Right lobe of liver (tissue), 6 donors: ENCODE measurements around the gene HOXB3. TPM values are rescaled to one million over a fixed set of nuclear protein-coding genes. Genes with fewer than 3 reads are reported as not detected.
A peak's percentile ranks its signal among the peaks of the same experiment; 100 is the strongest.

Experiments used
- ATAC-seq, 4 donors: fragments of 200-7000 bp; cut with Tn5 transposase; one replicate each; pipeline ENCODE4 v1.9.1; 2020; ENCODE audit warnings: mild to moderate bottlenecking in 4 of 4, moderate library complexity in 4 of 4
- DNase-seq, 3 donors: peaks; one replicate each; pipeline ENCODE4 v3.0.0-alpha.2; 2020
- H3K27ac ChIP-seq, 3 donors: fragments of 200-600 bp; one replicate each; pipeline ENCODE4 v1.8.0; 2022
- H3K27me3 ChIP-seq, 2 donors: fragments of 200-600 bp; one replicate each; pipeline ENCODE4 v1.8.0; 2022
- H3K36me3 ChIP-seq, 4 donors: fragments of 200-600 bp; sonication (generic) in 1 of 4; one replicate each; pipeline versions ENCODE4 v1.5.1 to v1.8.0; 2017 to 2022; ENCODE audit warnings: control low read depth in 1 of 4
- H3K4me1 ChIP-seq, 4 donors: fragments of 200-600 bp; sonication (generic) in 1 of 4; one replicate each; pipeline versions ENCODE4 v1.5.1 to v1.8.0; 2017 to 2022; ENCODE audit warnings: control low read depth in 1 of 4
- H3K4me3 ChIP-seq, 3 donors: fragments of 200-600 bp; one replicate each; pipeline ENCODE4 v1.8.0; 2022
- H3K9me3 ChIP-seq, 4 donors: fragments of 200-600 bp; sonication (generic) in 1 of 4; one replicate each; pipeline versions ENCODE4 v1.5.1 to v1.8.0; 2017 to 2022; ENCODE audit warnings: control low read depth in 1 of 4
- CTCF ChIP-seq, 4 donors: fragments of 200-600 bp in 3 of 4; fragments of 450-650 bp in 1 of 4; IDR thresholded peaks; one replicate each; pipeline versions ENCODE4 v1.5.1 to v1.8.0; 2016 to 2022; ENCODE audit warnings: antibody characterized with exemption in 4 of 4, mild to moderate bottlenecking in 2 of 4
- POLR2A ChIP-seq: fragments of 450-650 bp; IDR thresholded peaks from one replicate; pipeline ENCODE4 v1.6.1; 2017; ENCODE audit warnings: antibody characterized with exemption, mild to moderate bottlenecking
- WGBS: methylation state at CpG from one replicate; pipeline ENCODE4 v1.1.6; 2018; ENCODE audit warnings: low coverage, low lambda C conversion rate; ENCODE audit not compliant: insufficient coverage; ENCODE audit errors: missing lambda C conversion rate; 5-methylcytosine and 5-hydroxymethylcytosine counted together
- intact Hi-C, 2 donors: fragments of 100-400 bp; cut with DNase I; formaldehyde crosslinking; loops; one replicate each; pipeline versions ENCODE4 v1.11.2 to v1.14.1; 2022
- total RNA-seq, 6 experiments: library from RNA; depleted of rRNA in 2 of 6; stranded (reverse); fragments of >200 nt in 2 of 6; fragmentation: NEBNext Ultra II Directional in 3 of 6; extraction: Animal tissue kit (Norgen Biotek cat#: 25700) in 3 of 6; gene quantifications; one replicate each; pipeline versions ENCODE4 v1.1.0 to v1.2.4, GENCODE V29; 2016 to 2023
- donor health status: DM: no; HTN: yes; CAD: no.
- donor health status: DM: no; HTN: no; CAD: no.
- donor health status: DM: no; HTN: no; CAD: no.
- donor health status: DM: no; HTN: yes; CAD: no.
- donor health status: DM: no; HTN: yes; CAD: no.

Gene HOXB3
- total RNA-seq, 6 experiments from 2014 or later = 0.99 to 3.2 (median 2.6) TPM

GRCh38 chr17:48612456-48612853 is 22.4 kb upstream of the HOXB3 start:
- ATAC-seq (no peak), DNase-seq (no peak)
- Histone ChIP-seq H3K4me3 (no peak overlapping the region), H3K36me3 (no peaks in the 10 kb centered on the region), H3K4me1 (peaks cover 0 to 13% (median 2%) of the 10 kb centered on the region in 4 donors), H3K27me3 (peaks cover 35 to 79% of the 10 kb centered on the region in 2 donors), H3K9me3 (no peaks in the 10 kb centered on the region), H3K27ac (no peak overlapping the region)
- no peak for TF ChIP-seq CTCF (IDR thresholded peaks at IDR 0.05)
- TF ChIP-seq POLR2A = no peak
- intact Hi-C loops = loop anchor here in 1 of 2 donors (10.0 kb wide), 1 partner anchor 268 kb away; no protein-coding TSS in a partner anchor
- 7% methylated on average over 15 of the region's 15 CpGs for WGBS

- intact Hi-C loops = loop anchor here in 1 of 2 donors (10.0 kb wide), 1 partner anchor 267 kb away; no protein-coding TSS in a partner anchor
- 4% methylated on average over 26 of the region's 36 CpGs for WGBS
- TF ChIP-seq CTCF (IDR thresholded peaks at IDR 0.05) (no peak), POLR2A (no peak)
- no peak overlapping the region for H3K27ac ChIP-seq
- peaks cover 35 to 78% of the 10 kb centered on the region in 2 donors for H3K27me3 ChIP-seq
- H3K9me3 ChIP-seq = no peaks in the 10 kb centered on the region
- H3K36me3 ChIP-seq = no peaks in the 10 kb centered on the region
- ATAC-seq (peak in 1 of 4 donors; percentile 14), DNase-seq (no peak)
- H3K4me1 ChIP-seq = peaks cover 0 to 13% (median 2%) of the 10 kb centered on the region in 4 donors
- H3K4me3 ChIP-seq = peak overlapping the region in 1 of 3 donors; percentile 4
Measured at GRCh38 chr17:48611681-48612455, 21.8 kb upstream of the HOXB3 start.

DNA sequence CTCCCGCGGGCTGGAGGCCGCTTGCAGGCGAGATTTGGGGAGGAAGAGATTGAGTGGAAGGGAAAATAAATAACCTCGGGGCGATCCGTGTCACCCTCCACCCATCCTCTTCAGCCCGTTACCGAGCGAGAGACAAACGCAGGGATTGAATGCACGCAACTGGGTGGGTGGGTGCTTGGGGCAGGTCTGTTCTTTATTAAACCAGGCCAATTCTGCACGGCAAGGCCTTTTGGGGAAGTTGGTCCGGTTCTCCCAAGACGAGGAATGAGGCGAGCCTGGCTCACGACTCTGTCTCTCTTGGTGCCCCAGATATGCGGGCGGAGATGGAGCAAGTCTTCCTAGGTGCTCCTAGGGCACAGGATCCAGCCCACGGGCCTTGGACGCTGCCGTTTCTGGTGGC is 21.2 kb upstream of the HOXB3 start:
- DNase-seq = no peak
- Histone ChIP-seq H3K4me1 (peaks cover 0 to 13% (median 2%) of the 10 kb centered on the region in 4 donors), H3K9me3 (no peaks in the 10 kb centered on the region), H3K36me3 (no peaks in the 10 kb centered on the region), H3K4me3 (peak overlapping the region; percentile 25 to 43 (median 29)), H3K27ac (no peak overlapping the region), H3K27me3 (peaks cover 30 to 78% of the 10 kb centered on the region in 2 donors)
- 5% methylated on average over 14 of the region's 22 CpGs for WGBS
- intact Hi-C loops = loop anchor here in 1 of 2 donors (10.0 kb wide), 1 partner anchor 266 kb away; no protein-coding TSS in a partner anchor
- TF ChIP-seq CTCF (IDR thresholded peaks at IDR 0.05) = no peak
- no peak for TF ChIP-seq POLR2A
- peak in 1 of 4 donors; percentile 9 for ATAC-seq

DNA sequence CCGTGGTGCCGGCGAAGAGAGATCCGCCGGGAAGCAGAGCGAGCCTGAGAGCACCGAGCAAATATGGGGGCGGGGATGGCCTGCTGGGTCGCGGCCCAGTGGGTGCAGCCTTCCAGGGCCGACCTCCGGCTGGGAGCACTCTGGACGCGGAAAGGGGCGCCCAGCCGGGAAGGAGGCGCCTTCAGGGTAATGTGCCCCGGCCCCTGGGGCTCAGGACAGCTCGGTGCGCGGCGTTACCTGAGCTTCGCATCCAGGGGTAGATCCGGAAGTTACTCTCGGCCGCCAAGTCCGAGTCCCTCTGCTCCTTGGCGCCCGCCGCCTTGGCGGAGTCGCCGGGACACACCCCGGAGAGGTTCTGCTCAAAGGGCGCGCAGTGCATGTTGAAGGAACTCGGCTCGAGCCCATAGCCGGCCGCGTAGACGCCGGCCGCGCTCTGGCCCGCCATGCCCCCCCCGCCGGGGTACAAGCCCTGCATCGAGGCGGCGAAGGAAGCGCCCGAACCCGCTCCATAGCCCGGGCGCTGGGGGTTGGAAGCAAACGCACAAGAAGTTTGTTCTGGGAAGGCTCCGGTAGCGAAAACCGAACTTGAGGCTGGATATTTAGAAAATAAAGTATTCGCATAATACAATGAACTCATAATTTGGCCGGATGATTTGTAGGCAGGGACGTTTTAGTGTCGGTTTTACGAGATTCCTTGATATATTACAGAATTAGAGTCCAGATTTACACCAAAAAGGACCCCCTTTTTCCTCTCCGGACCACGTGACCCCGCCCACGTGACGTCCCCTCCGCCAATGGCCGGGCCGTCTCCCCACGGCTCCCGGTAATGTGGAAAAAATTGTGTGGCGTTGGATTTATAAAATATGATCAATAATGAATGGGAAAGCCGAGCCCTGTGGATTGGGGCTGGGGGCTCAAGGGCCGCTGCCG is 20.5 kb upstream of the HOXB3 start, which contains the start of gene HOXB7:
HOXB7 (minus strand) TSS at position 736 of the 930 bp plus-strand sequence; CDS start at position 637, 99 bp downstream.
- DNase-seq (no peak), ATAC-seq (peak; percentile 23 to 39 (median 38))
- Histone ChIP-seq H3K9me3 (no peaks in the 10 kb centered on the region), H3K36me3 (no peaks in the 10 kb centered on the region), H3K27ac (no peak within 1 kb of the TSS), H3K4me1 (peaks cover 0 to 13% (median 2%) of the 10 kb centered on the region in 4 donors), H3K27me3 (peaks cover 24 to 77% of the 10 kb centered on the region in 2 donors), H3K4me3 (peak within 1 kb of the TSS; percentile 25 to 43 (median 29))
- intact Hi-C loops = loop anchor here in 1 of 2 donors (10.0 kb wide), 1 partner anchor 266 kb away; no protein-coding TSS in a partner anchor
- TF ChIP-seq POLR2A (no peak), CTCF (IDR thresholded peaks at IDR 0.05) (no peak)
- 3% methylated on average over 36 of the region's 79 CpGs for WGBS
